ENCODE measurements around the gene NUP210L. TPM values are rescaled to one million over a fixed set of nuclear protein-coding genes. Genes with fewer than 3 reads are reported as not detected.

NUP210L gene
- total and polyA plus RNA-seq, 2 experiments from 2014 or later: 0.10 TPM; not detected in 1

DNA sequence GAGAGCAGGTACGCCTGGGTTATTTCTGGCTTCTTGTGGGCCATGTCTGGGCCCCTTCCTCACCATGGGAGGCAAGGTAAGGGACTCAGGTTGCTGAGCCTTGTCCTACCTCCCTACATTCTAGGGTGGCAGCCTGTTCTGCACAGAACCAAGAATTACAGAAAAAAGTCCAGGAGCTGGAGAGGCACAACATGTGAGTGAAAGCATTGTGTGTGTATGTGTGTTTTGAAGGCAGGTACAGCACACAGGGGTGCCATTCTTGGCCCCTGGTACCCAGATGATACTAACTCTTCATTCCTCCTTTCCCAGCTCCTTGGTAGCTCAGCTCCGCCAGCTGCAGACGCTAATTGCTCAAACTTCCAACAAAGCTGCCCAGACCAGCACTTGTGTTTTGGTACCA is 181.8 kb downstream of the NUP210L start:
- H3K4me1 Mint-ChIP-seq: peaks cover 21% of the 10 kb centered on the region
- H3K4me2 ChIP-seq: no peak overlapping the region

More for the DNA sequence above, 181.8 kb downstream of the NUP210L start:
- H3F3A ChIP-seq (replicated peaks; ENCODE audit: low read depth): peaks cover 28% of the 10 kb centered on the region
- peaks cover 6% of the 10 kb centered on the region; the same call in 1 of the 2 replicates for H3K4me1 ChIP-seq (ENCODE audit: insufficient read depth)
- no peak overlapping the region for H3K4me3 Mint-ChIP-seq
- peaks cover 15% of the 10 kb centered on the region for H3K27me3 Mint-ChIP-seq (ENCODE audit: insufficient read depth, low read depth, poor library complexity)
- no peak overlapping the region for H2AFZ ChIP-seq
- no peaks in the 10 kb centered on the region for H3K27me3 ChIP-seq (ENCODE audit: insufficient read depth)
- peaks cover 20% of the 10 kb centered on the region; the same call in 1 of the 2 replicates for H3K36me3 ChIP-seq (ENCODE audit: insufficient read depth)
- no peak overlapping the region for H3K4me3 ChIP-seq
- H3K79me2 ChIP-seq (replicated peaks; ENCODE audit: insufficient read depth): peaks cover 24% of the 10 kb centered on the region
- H3K27ac ChIP-seq (ENCODE audit: low read depth): no peak overlapping the region
- H3K36me3 Mint-ChIP-seq (ENCODE audit: low read depth): peaks cover 49% of the 10 kb centered on the region
- H3K27ac Mint-ChIP-seq: no peak overlapping the region
- DNase-seq (ENCODE audit: low spot score): no peak
- TF ChIP-seq EZH2phosphoT487 (IDR thresholded peaks at IDR 0.05; ENCODE audit: unreplicated experiment) (no peak), NANOG (IDR thresholded peaks at IDR 0.05; ENCODE audit: borderline replicate concordance) (no peak), ZNF114 (CRISPR knock-in tag; IDR thresholded peaks at IDR 0.05) (no peak), JUNB (IDR thresholded peaks at IDR 0.05; ENCODE audit: unreplicated experiment) (no peak), ZNF462 (CRISPR knock-in tag; IDR thresholded peaks at IDR 0.05) (no peak), ZNF331 (CRISPR knock-in tag; IDR thresholded peaks at IDR 0.05; ENCODE audit: low read depth) (no peak), STAT1 (IDR thresholded peaks at IDR 0.05; ENCODE audit: unreplicated experiment) (no peak), POLR2AphosphoS5 (IDR thresholded peaks at IDR 0.05; ENCODE audit: low read depth) (no peak)
- TF ChIP-seq, protein P1, sequence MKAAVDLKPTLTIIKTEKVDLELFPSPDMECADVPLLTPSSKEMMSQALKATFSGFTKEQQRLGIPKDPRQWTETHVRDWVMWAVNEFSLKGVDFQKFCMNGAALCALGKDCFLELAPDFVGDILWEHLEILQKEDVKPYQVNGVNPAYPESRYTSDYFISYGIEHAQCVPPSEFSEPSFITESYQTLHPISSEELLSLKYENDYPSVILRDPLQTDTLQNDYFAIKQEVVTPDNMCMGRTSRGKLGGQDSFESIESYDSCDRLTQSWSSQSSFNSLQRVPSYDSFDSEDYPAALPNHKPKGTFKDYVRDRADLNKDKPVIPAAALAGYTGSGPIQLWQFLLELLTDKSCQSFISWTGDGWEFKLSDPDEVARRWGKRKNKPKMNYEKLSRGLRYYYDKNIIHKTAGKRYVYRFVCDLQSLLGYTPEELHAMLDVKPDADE (IDR thresholded peaks at IDR 0.05): no peak
- TF ChIP-seq, protein P2, sequence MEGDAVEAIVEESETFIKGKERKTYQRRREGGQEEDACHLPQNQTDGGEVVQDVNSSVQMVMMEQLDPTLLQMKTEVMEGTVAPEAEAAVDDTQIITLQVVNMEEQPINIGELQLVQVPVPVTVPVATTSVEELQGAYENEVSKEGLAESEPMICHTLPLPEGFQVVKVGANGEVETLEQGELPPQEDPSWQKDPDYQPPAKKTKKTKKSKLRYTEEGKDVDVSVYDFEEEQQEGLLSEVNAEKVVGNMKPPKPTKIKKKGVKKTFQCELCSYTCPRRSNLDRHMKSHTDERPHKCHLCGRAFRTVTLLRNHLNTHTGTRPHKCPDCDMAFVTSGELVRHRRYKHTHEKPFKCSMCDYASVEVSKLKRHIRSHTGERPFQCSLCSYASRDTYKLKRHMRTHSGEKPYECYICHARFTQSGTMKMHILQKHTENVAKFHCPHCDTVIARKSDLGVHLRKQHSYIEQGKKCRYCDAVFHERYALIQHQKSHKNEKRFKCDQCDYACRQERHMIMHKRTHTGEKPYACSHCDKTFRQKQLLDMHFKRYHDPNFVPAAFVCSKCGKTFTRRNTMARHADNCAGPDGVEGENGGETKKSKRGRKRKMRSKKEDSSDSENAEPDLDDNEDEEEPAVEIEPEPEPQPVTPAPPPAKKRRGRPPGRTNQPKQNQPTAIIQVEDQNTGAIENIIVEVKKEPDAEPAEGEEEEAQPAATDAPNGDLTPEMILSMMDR (conservative IDR thresholded peaks at IDR 0.05; ENCODE audit: low read depth in 2 of 2): no peak
- TF ChIP-seq, protein P3, sequence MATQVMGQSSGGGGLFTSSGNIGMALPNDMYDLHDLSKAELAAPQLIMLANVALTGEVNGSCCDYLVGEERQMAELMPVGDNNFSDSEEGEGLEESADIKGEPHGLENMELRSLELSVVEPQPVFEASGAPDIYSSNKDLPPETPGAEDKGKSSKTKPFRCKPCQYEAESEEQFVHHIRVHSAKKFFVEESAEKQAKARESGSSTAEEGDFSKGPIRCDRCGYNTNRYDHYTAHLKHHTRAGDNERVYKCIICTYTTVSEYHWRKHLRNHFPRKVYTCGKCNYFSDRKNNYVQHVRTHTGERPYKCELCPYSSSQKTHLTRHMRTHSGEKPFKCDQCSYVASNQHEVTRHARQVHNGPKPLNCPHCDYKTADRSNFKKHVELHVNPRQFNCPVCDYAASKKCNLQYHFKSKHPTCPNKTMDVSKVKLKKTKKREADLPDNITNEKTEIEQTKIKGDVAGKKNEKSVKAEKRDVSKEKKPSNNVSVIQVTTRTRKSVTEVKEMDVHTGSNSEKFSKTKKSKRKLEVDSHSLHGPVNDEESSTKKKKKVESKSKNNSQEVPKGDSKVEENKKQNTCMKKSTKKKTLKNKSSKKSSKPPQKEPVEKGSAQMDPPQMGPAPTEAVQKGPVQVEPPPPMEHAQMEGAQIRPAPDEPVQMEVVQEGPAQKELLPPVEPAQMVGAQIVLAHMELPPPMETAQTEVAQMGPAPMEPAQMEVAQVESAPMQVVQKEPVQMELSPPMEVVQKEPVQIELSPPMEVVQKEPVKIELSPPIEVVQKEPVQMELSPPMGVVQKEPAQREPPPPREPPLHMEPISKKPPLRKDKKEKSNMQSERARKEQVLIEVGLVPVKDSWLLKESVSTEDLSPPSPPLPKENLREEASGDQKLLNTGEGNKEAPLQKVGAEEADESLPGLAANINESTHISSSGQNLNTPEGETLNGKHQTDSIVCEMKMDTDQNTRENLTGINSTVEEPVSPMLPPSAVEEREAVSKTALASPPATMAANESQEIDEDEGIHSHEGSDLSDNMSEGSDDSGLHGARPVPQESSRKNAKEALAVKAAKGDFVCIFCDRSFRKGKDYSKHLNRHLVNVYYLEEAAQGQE (IDR thresholded peaks at IDR 0.05; ENCODE audit: unreplicated experiment): no peak
- no peaks in the 10 kb centered on the region for H3K9me3 Mint-ChIP-seq
- no peaks in the 10 kb centered on the region; the same call in 1 of the 2 replicates for H4K20me1 ChIP-seq (replicated peaks; ENCODE audit: insufficient read depth)
- no peak for ATAC-seq
- no peaks in the 10 kb centered on the region for H3K9me2 ChIP-seq (ENCODE audit: insufficient read depth)
